ENCODE data around the gene COL2A1. TPM values are rescaled to one million over a fixed set of nuclear protein-coding genes. Genes with fewer than 3 reads are reported as not detected.

COL2A1 gene
- total RNA-seq, 4 donors from 2014 or later, result 0.16 to 4.2 (median 1.9) TPM

- intact Hi-C loops (cut with DNase I; ENCODE audit: low total_unique reads), result no loop called here
- in situ Hi-C loops (cut with MboI; ENCODE audit: low pct_ligation_motif_present in 1 of 4, low pct_unique_long_range_greater_than_20kb in 1 of 4, low sequenced_read_pairs in 3 of 4), result loop anchor here in 3 of 4 donors (25.0 kb wide), 2 partner anchors 188 to 237 kb away; partner anchors contain the start of genes ASB8 (in 3 of the 3) and ENDOU (in 1 of the 3)
- Histone ChIP-seq H3K4me3 (no peak overlapping the region), H3K4me1 (no peaks in the 10 kb centered on the region), H3K27ac (no peak overlapping the region), H3K9me3 (no peaks in the 10 kb centered on the region), H3K27me3 (no peaks in the 10 kb centered on the region), H3K36me3 (no peaks in the 10 kb centered on the region)
- DNase-seq, result no peak
- TF ChIP-seq EP300 (IDR thresholded peaks at IDR 0.05; ENCODE audit: low read depth) (no peak), CTCF (IDR thresholded peaks at IDR 0.05) (no peak), POLR2A (IDR thresholded peaks at IDR 0.05) (no peak), POLR2AphosphoS5 (IDR thresholded peaks at IDR 0.05) (no peak)
- WGBS, 2 donors (ENCODE audit: low coverage in 1 of 2), result 85% methylated on average over 9 of the region's 9 CpGs; no CpG with 5 or more reads in 1 of the 2 donors
Observed at GRCh38 chr12:47973870-47974269, 30.4 kb downstream of the COL2A1 start.

- WGBS, 2 donors (ENCODE audit: low coverage in 1 of 2), result 78 to 82% methylated on average over 6 of the region's 6 CpGs
- H3K4me3 ChIP-seq, result no peak overlapping the region
- H3K4me1 ChIP-seq, result no peaks in the 10 kb centered on the region
- H3K27me3 ChIP-seq, result no peaks in the 10 kb centered on the region
- no peak for DNase-seq
- no peak overlapping the region for H3K27ac ChIP-seq
- intact Hi-C loops (cut with DNase I; ENCODE audit: low total_unique reads) (no loop called here), in situ Hi-C loops (cut with MboI; ENCODE audit: low pct_ligation_motif_present in 1 of 4, low pct_unique_long_range_greater_than_20kb in 1 of 4, low sequenced_read_pairs in 3 of 4) (loop anchor here in 3 of 4 donors (25.0 kb wide), 2 partner anchors 189 to 236 kb away; partner anchors contain the start of genes ASB8 (in 3 of the 3) and ENDOU (in 1 of the 3))
- no peaks in the 10 kb centered on the region for H3K9me3 ChIP-seq
- H3K36me3 ChIP-seq, result no peaks in the 10 kb centered on the region
- TF ChIP-seq POLR2AphosphoS5 (IDR thresholded peaks at IDR 0.05) (no peak), EP300 (IDR thresholded peaks at IDR 0.05; ENCODE audit: low read depth) (no peak), CTCF (IDR thresholded peaks at IDR 0.05) (no peak), POLR2A (IDR thresholded peaks at IDR 0.05) (no peak)
Observed at GRCh38 chr12:47972895-47973294, 31.4 kb downstream of the COL2A1 start.

- no peak overlapping the region for H3K27ac ChIP-seq
- H3K4me3 ChIP-seq, result no peak overlapping the region
- intact Hi-C loops (cut with DNase I; ENCODE audit: low total_unique reads) (no loop called here), in situ Hi-C loops (cut with MboI; ENCODE audit: low pct_ligation_motif_present in 1 of 4, low pct_unique_long_range_greater_than_20kb in 1 of 4, low sequenced_read_pairs in 3 of 4) (loop anchor here in 3 of 4 donors (25.0 kb wide), 2 partner anchors 191 to 234 kb away; partner anchors contain the start of genes ASB8 (in 3 of the 3) and ENDOU (in 1 of the 3))
- TF ChIP-seq POLR2A (IDR thresholded peaks at IDR 0.05) (no peak), POLR2AphosphoS5 (IDR thresholded peaks at IDR 0.05) (no peak), CTCF (IDR thresholded peaks at IDR 0.05) (no peak)
- no peaks in the 10 kb centered on the region for H3K27me3 ChIP-seq
- H3K36me3 ChIP-seq, result no peaks in the 10 kb centered on the region
- 92% methylated on average over 7 of the region's 7 CpGs; no CpG with 5 or more reads in 1 of the 2 donors for WGBS, 2 donors (ENCODE audit: low coverage in 1 of 2)
- H3K9me3 ChIP-seq, result no peaks in the 10 kb centered on the region
- DNase-seq, result no peak
- peaks cover 0 to 3% (median under 1%) of the 10 kb centered on the region in 4 donors for H3K4me1 ChIP-seq
Observed at GRCh38 chr12:47970843-47971242, 33.4 kb downstream of the COL2A1 start.

- DNase-seq, result no peak
- Histone ChIP-seq H3K36me3 (no peaks in the 10 kb centered on the region), H3K9me3 (no peaks in the 10 kb centered on the region), H3K27me3 (no peaks in the 10 kb centered on the region), H3K4me1 (peaks cover 6 to 13% (median 8%) of the 10 kb centered on the region in 4 donors), H3K27ac (no peak overlapping the region), H3K4me3 (no peak overlapping the region)
- TF ChIP-seq CTCF (IDR thresholded peaks at IDR 0.05) (no peak), POLR2A (IDR thresholded peaks at IDR 0.05) (no peak), EP300 (IDR thresholded peaks at IDR 0.05; ENCODE audit: low read depth) (no peak), POLR2AphosphoS5 (IDR thresholded peaks at IDR 0.05) (no peak)
- intact Hi-C loops (cut with DNase I; ENCODE audit: low total_unique reads), result no loop called here
- in situ Hi-C loops (cut with MboI; ENCODE audit: low pct_ligation_motif_present in 1 of 4, low pct_unique_long_range_greater_than_20kb in 1 of 4, low sequenced_read_pairs in 3 of 4), result loop anchor here in 3 of 4 donors (25.0 kb wide), 2 partner anchors 192 to 233 kb away; partner anchors contain the start of genes ASB8 (in 3 of the 3) and ENDOU (in 1 of the 3)
- 74 to 83% methylated on average over 3 of the region's 3 CpGs for WGBS, 2 donors (ENCODE audit: low coverage in 1 of 2)
Observed at GRCh38 chr12:47969845-47970244, 34.4 kb downstream of the COL2A1 start.

Measured in transverse colon (tissue), 4 donors.